Liver (tissue), 3 donors: ENCODE results near the gene ASAH2B.

Experiments used
- EGR1 ChIP-seq, 2 donors: IDR thresholded peaks; 2 replicates each; pipeline ENCODE4 v1.6.1; 2016 to 2018; ENCODE audit warnings: antibody characterized with exemption in 2 of 2, low read depth in 2 of 2
- GABPA ChIP-seq, 2 donors: IDR thresholded peaks in 1 of 2; conservative IDR thresholded peaks in 1 of 2; 2 replicates each; pipeline ENCODE4 v1.6.1; 2016; ENCODE audit warnings: antibody characterized with exemption in 2 of 2, mild to moderate bottlenecking in 1 of 2, moderate library complexity in 1 of 2
- HNF4G ChIP-seq: IDR thresholded peaks from 2 replicates; pipeline ENCODE4 v1.6.1; 2016; ENCODE audit warnings: antibody characterized with exemption
- RAD21 ChIP-seq, 2 donors: IDR thresholded peaks; 2 replicates each; pipeline ENCODE4 v1.6.1; 2016; ENCODE audit warnings: antibody characterized with exemption in 2 of 2, mild to moderate bottlenecking in 2 of 2
- RXRA ChIP-seq, 2 donors: IDR thresholded peaks; 2 replicates each; pipeline ENCODE4 v1.6.1; 2017 to 2018; ENCODE audit warnings: antibody characterized with exemption in 2 of 2, mild to moderate bottlenecking in 1 of 2
- SP1 ChIP-seq: IDR thresholded peaks from 2 replicates; pipeline ENCODE4 v1.6.1; 2018; ENCODE audit warnings: antibody characterized with exemption, mild to moderate bottlenecking
- TAF1 ChIP-seq: conservative IDR thresholded peaks from 2 replicates; pipeline ENCODE4 v1.6.1; 2016; ENCODE audit warnings: antibody characterized with exemption, mild to moderate bottlenecking
- YY1 ChIP-seq: IDR thresholded peaks from 2 replicates; pipeline ENCODE4 v1.6.1; 2016; ENCODE audit warnings: antibody characterized with exemption, mild to moderate bottlenecking
- TF ChIP-seq, protein P1 (sequence below): IDR thresholded peaks from 2 replicates; pipeline ENCODE4 v1.6.1; 2016; ENCODE audit warnings: antibody characterized with exemption
- TF ChIP-seq, protein P2 (sequence below): fragments of 150-350 bp; IDR thresholded peaks from 2 replicates; pipeline ENCODE4 v1.5.1; 2017; ENCODE audit warnings: improper control_type of control experiment, low read depth, low read length; ENCODE audit not compliant: missing input control
- TF ChIP-seq, protein P3 (sequence below): IDR thresholded peaks from 2 replicates; pipeline ENCODE4 v1.6.1; 2016; ENCODE audit warnings: antibody characterized with exemption, mild to moderate bottlenecking
- TF ChIP-seq, protein P4 (sequence below): IDR thresholded peaks from 2 replicates; pipeline ENCODE4 v1.6.1; 2016; ENCODE audit warnings: antibody characterized with exemption
- TF ChIP-seq, protein P5 (sequence below): IDR thresholded peaks from 2 replicates; pipeline ENCODE4 v1.6.1; 2016; ENCODE audit warnings: antibody characterized with exemption
- donor health status: healthy.
- donor health status: healthy.

DNA sequence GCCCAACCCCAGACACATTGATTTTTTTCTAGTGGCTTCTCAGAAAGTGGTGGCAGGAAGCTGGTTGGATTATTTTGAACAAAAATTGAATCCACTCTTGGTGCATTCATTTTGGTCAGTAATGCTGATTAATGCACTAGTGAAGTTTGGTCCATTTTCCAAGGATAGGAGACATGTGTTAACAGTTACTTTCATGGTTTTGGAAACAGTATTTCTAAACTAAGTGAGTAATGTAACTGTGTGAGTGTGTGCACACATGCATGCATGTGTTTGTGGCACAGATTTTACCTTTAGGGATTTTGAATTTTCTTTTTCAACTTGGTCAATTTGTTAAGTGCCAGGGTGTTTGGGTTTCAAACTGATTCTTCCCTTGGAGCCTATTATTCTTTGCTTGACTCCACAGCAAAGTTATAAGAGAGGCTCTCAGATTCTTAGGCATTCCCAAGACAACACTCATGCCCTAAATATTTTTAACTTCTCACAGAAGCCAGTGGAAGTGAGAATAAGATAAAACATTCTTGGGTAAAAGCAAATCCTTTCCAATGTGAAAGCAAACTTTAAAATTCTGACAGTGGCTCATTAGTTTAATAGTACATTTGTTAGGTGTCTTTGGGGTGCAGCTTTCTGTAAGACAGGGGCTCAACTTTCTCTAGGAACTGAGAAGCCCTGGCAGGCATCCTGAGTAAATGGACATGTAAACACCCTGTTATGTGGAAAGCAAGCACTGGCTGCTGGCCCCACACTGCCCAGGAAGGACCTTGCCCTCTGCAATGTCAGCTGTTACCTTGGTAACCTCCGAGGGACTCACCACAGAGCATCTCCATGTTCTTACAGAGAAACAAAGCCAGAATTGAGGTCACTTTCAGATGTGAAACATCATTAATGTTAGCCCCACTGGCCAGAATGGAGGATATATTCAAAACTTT is 68.4 kb downstream of the ASAH2B start:
- TF ChIP-seq, protein P1, sequence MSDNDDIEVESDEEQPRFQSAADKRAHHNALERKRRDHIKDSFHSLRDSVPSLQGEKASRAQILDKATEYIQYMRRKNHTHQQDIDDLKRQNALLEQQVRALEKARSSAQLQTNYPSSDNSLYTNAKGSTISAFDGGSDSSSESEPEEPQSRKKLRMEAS: peak; percentile 93
- no peak for TF ChIP-seq GABPA (IDR thresholded peaks at IDR 0.05 in 1 of 2, conservative IDR thresholded peaks at IDR 0.05 in 1 of 2)
- TF ChIP-seq, protein P2, sequence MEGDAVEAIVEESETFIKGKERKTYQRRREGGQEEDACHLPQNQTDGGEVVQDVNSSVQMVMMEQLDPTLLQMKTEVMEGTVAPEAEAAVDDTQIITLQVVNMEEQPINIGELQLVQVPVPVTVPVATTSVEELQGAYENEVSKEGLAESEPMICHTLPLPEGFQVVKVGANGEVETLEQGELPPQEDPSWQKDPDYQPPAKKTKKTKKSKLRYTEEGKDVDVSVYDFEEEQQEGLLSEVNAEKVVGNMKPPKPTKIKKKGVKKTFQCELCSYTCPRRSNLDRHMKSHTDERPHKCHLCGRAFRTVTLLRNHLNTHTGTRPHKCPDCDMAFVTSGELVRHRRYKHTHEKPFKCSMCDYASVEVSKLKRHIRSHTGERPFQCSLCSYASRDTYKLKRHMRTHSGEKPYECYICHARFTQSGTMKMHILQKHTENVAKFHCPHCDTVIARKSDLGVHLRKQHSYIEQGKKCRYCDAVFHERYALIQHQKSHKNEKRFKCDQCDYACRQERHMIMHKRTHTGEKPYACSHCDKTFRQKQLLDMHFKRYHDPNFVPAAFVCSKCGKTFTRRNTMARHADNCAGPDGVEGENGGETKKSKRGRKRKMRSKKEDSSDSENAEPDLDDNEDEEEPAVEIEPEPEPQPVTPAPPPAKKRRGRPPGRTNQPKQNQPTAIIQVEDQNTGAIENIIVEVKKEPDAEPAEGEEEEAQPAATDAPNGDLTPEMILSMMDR: no peak
- TF ChIP-seq, protein P3, sequence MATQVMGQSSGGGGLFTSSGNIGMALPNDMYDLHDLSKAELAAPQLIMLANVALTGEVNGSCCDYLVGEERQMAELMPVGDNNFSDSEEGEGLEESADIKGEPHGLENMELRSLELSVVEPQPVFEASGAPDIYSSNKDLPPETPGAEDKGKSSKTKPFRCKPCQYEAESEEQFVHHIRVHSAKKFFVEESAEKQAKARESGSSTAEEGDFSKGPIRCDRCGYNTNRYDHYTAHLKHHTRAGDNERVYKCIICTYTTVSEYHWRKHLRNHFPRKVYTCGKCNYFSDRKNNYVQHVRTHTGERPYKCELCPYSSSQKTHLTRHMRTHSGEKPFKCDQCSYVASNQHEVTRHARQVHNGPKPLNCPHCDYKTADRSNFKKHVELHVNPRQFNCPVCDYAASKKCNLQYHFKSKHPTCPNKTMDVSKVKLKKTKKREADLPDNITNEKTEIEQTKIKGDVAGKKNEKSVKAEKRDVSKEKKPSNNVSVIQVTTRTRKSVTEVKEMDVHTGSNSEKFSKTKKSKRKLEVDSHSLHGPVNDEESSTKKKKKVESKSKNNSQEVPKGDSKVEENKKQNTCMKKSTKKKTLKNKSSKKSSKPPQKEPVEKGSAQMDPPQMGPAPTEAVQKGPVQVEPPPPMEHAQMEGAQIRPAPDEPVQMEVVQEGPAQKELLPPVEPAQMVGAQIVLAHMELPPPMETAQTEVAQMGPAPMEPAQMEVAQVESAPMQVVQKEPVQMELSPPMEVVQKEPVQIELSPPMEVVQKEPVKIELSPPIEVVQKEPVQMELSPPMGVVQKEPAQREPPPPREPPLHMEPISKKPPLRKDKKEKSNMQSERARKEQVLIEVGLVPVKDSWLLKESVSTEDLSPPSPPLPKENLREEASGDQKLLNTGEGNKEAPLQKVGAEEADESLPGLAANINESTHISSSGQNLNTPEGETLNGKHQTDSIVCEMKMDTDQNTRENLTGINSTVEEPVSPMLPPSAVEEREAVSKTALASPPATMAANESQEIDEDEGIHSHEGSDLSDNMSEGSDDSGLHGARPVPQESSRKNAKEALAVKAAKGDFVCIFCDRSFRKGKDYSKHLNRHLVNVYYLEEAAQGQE: peak; percentile 75
- peak; percentile 32 to 54 for TF ChIP-seq RAD21 (IDR thresholded peaks at IDR 0.05)
- TF ChIP-seq RXRA (IDR thresholded peaks at IDR 0.05): peak; percentile 63 to 87
- TF ChIP-seq, protein P4, sequence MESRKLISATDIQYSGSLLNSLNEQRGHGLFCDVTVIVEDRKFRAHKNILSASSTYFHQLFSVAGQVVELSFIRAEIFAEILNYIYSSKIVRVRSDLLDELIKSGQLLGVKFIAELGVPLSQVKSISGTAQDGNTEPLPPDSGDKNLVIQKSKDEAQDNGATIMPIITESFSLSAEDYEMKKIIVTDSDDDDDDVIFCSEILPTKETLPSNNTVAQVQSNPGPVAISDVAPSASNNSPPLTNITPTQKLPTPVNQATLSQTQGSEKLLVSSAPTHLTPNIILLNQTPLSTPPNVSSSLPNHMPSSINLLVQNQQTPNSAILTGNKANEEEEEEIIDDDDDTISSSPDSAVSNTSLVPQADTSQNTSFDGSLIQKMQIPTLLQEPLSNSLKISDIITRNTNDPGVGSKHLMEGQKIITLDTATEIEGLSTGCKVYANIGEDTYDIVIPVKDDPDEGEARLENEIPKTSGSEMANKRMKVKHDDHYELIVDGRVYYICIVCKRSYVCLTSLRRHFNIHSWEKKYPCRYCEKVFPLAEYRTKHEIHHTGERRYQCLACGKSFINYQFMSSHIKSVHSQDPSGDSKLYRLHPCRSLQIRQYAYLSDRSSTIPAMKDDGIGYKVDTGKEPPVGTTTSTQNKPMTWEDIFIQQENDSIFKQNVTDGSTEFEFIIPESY: peak; percentile 64
- peak in 1 of 2 donors; percentile 64 for TF ChIP-seq EGR1 (IDR thresholded peaks at IDR 0.05; ENCODE audit: low read depth in 2 of 2)
- TF ChIP-seq SP1: peak; percentile 85
- TF ChIP-seq HNF4G: peak; percentile 89
- peak; percentile 89 for TF ChIP-seq YY1
- TF ChIP-seq TAF1: no peak
- TF ChIP-seq, protein P5, sequence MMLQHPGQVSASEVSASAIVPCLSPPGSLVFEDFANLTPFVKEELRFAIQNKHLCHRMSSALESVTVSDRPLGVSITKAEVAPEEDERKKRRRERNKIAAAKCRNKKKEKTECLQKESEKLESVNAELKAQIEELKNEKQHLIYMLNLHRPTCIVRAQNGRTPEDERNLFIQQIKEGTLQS: no peak
